PFSK-1 (cell line): ENCODE data around the gene GNB1L.

Source experiments
- POLR2AphosphoS5 ChIP-seq: IDR thresholded peaks from 2 replicates; pipeline ENCODE4 v1.6.1; 2012; ENCODE audit warnings: low read depth, mild to moderate bottlenecking, control low read depth, low read length, moderate library complexity
- TF ChIP-seq, protein P1 (sequence below), 2 experiments: IDR thresholded peaks; 2 replicates each; pipeline versions ENCODE4 v1.6.1 to v1.8.0; 2011 to 2012; ENCODE audit warnings: low read depth in 2 of 2, low read length in 2 of 2, control low read depth in 1 of 2, inconsistent platforms in 1 of 2, mild to moderate bottlenecking in 1 of 2, moderate library complexity in 1 of 2; ENCODE audit not compliant: insufficient read depth in 1 of 2

DNA sequence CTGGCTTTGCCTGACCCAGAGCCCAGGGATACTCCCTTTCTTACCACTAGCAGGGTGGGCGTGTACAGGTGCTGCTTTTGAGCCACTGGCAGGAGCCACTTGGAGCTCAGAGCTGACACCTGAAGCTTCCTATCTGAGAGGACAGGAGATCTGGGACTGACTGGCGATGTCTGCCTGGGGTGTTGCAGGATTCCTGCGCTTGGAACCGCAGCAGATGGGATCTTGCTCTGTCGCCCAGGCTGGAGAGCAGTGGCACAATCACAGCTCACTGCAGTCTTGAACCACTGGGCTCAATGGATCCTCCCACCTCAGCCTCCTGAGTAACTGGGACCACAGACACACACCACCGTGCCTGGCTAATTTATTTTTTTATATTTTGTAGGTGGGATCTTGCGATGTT is 113.6 kb downstream of the GNB1L start:
- TF ChIP-seq POLR2AphosphoS5, result no peak
- TF ChIP-seq, protein P1, sequence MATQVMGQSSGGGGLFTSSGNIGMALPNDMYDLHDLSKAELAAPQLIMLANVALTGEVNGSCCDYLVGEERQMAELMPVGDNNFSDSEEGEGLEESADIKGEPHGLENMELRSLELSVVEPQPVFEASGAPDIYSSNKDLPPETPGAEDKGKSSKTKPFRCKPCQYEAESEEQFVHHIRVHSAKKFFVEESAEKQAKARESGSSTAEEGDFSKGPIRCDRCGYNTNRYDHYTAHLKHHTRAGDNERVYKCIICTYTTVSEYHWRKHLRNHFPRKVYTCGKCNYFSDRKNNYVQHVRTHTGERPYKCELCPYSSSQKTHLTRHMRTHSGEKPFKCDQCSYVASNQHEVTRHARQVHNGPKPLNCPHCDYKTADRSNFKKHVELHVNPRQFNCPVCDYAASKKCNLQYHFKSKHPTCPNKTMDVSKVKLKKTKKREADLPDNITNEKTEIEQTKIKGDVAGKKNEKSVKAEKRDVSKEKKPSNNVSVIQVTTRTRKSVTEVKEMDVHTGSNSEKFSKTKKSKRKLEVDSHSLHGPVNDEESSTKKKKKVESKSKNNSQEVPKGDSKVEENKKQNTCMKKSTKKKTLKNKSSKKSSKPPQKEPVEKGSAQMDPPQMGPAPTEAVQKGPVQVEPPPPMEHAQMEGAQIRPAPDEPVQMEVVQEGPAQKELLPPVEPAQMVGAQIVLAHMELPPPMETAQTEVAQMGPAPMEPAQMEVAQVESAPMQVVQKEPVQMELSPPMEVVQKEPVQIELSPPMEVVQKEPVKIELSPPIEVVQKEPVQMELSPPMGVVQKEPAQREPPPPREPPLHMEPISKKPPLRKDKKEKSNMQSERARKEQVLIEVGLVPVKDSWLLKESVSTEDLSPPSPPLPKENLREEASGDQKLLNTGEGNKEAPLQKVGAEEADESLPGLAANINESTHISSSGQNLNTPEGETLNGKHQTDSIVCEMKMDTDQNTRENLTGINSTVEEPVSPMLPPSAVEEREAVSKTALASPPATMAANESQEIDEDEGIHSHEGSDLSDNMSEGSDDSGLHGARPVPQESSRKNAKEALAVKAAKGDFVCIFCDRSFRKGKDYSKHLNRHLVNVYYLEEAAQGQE (IDR thresholded peaks at IDR 0.05; ENCODE audit: insufficient read depth in 1 of 2, low read depth in 2 of 2, low read length in 2 of 2), result no peak
